KOPT-K1 (cell line): ENCODE data around the gene CDH6.

Source experiments
- H3K27ac ChIP-seq: fragments of 200-600 bp; sonication (generic); 2 replicates; pipeline ENCODE4 v1.5.1; 2016; ENCODE audit warnings: antibody characterized with exemption, mild to moderate bottlenecking, low read depth, low read length; ENCODE audit not compliant: poor library complexity, severe bottlenecking
- H3K36me3 ChIP-seq: fragments of 200-600 bp; sonication (generic); 2 replicates; pipeline ENCODE4 v1.5.1; 2017; ENCODE audit warnings: antibody characterized with exemption, mild to moderate bottlenecking, low read length, moderate library complexity; ENCODE audit not compliant: insufficient read depth
- H3K9me3 ChIP-seq: fragments of 200-600 bp; sonication (generic); 2 replicates; pipeline ENCODE4 v1.5.1; 2017; ENCODE audit warnings: antibody characterized with exemption, low read length, mild to moderate bottlenecking; ENCODE audit not compliant: insufficient read depth, poor library complexity, severe bottlenecking

The CDH6 gene

GRCh38 chr5:31301833-31302232 lies 108.3 kb downstream of the CDH6 start:
- Histone ChIP-seq H3K9me3 (no peaks in the 10 kb centered on the region), H3K36me3 (no peaks in the 10 kb centered on the region), H3K27ac (no peak overlapping the region)

- Histone ChIP-seq H3K9me3 (no peaks in the 10 kb centered on the region), H3K36me3 (no peaks in the 10 kb centered on the region), H3K27ac (no peak overlapping the region)
Measured at GRCh38 chr5:31303688-31304087, 110.2 kb downstream of the CDH6 start.

GRCh38 chr5:31317665-31318064 lies 124.2 kb downstream of the CDH6 start:
- no peaks in the 10 kb centered on the region for H3K36me3 ChIP-seq
- H3K27ac ChIP-seq, result no peak overlapping the region
- no peaks in the 10 kb centered on the region for H3K9me3 ChIP-seq

GRCh38 chr5:31319335-31319734 lies 125.8 kb downstream of the CDH6 start:
- Histone ChIP-seq H3K9me3 (no peaks in the 10 kb centered on the region), H3K36me3 (no peaks in the 10 kb centered on the region), H3K27ac (no peak overlapping the region)

GRCh38 chr5:31322946-31323345 lies 129.5 kb downstream of the CDH6 start:
- Histone ChIP-seq H3K9me3 (no peaks in the 10 kb centered on the region), H3K36me3 (no peaks in the 10 kb centered on the region), H3K27ac (no peak overlapping the region)

- Histone ChIP-seq H3K36me3 (no peaks in the 10 kb centered on the region), H3K27ac (no peak overlapping the region), H3K9me3 (no peaks in the 10 kb centered on the region)
Measured at GRCh38 chr5:31324842-31325241, 131.4 kb downstream of the CDH6 start.

GRCh38 chr5:31328040-31328733 lies 134.7 kb downstream of the CDH6 start:
- no peak overlapping the region for H3K27ac ChIP-seq
- no peaks in the 10 kb centered on the region for H3K9me3 ChIP-seq
- no peaks in the 10 kb centered on the region for H3K36me3 ChIP-seq

GRCh38 chr5:31329715-31330114 lies 136.2 kb downstream of the CDH6 start:
- Histone ChIP-seq H3K36me3 (no peaks in the 10 kb centered on the region), H3K9me3 (no peaks in the 10 kb centered on the region), H3K27ac (no peak overlapping the region)

GRCh38 chr5:31332160-31332559 lies 138.7 kb downstream of the CDH6 start:
- Histone ChIP-seq H3K9me3 (no peaks in the 10 kb centered on the region), H3K27ac (no peak overlapping the region), H3K36me3 (no peaks in the 10 kb centered on the region)

- no peak overlapping the region for H3K27ac ChIP-seq
- H3K36me3 ChIP-seq, result no peaks in the 10 kb centered on the region
- no peaks in the 10 kb centered on the region for H3K9me3 ChIP-seq
Measured at GRCh38 chr5:31333475-31333874, 140.0 kb downstream of the CDH6 start.

GRCh38 chr5:31334061-31334860 lies 140.8 kb downstream of the CDH6 start:
- H3K27ac ChIP-seq, result no peak overlapping the region
- H3K36me3 ChIP-seq, result no peaks in the 10 kb centered on the region
- no peaks in the 10 kb centered on the region for H3K9me3 ChIP-seq

GRCh38 chr5:31335456-31335855 lies 142.0 kb downstream of the CDH6 start:
- no peaks in the 10 kb centered on the region for H3K36me3 ChIP-seq
- H3K27ac ChIP-seq, result no peak overlapping the region
- no peaks in the 10 kb centered on the region for H3K9me3 ChIP-seq

- Histone ChIP-seq H3K9me3 (no peaks in the 10 kb centered on the region), H3K27ac (no peak overlapping the region), H3K36me3 (no peaks in the 10 kb centered on the region)
Measured at GRCh38 chr5:31343946-31344345, 150.5 kb downstream of the CDH6 start.

- Histone ChIP-seq H3K9me3 (no peaks in the 10 kb centered on the region), H3K36me3 (no peaks in the 10 kb centered on the region)
Measured at GRCh38 chr5:31346896-31347551, 153.5 kb downstream of the CDH6 start.

GRCh38 chr5:31347552-31347905 lies 154.0 kb downstream of the CDH6 start:
- no peaks in the 10 kb centered on the region for H3K9me3 ChIP-seq
- H3K27ac ChIP-seq, result no peak overlapping the region
- H3K36me3 ChIP-seq, result no peaks in the 10 kb centered on the region

More at GRCh38 chr5:31346896-31347551, 153.5 kb downstream of the CDH6 start:
- no peak overlapping the region for H3K27ac ChIP-seq
